ENCODE results near the gene TPPP2.

The TPPP2 gene

GRCh38 chr14:21058903-21059302 lies 28.9 kb downstream of the TPPP2 start:
- Histone ChIP-seq H3K4me3 (ENCODE audit: low read length) (no peak overlapping the region), H3K9ac (ENCODE audit: low read length) (no peak overlapping the region), H3K27ac (ENCODE audit: low read depth, low read length) (no peak overlapping the region), H3K4me1 (ENCODE audit: control insufficient read depth, insufficient read depth, low read length) (peaks cover 2% of the 10 kb centered on the region), H3K36me3 (ENCODE audit: control insufficient read depth, insufficient read depth, low read length) (no peaks in the 10 kb centered on the region), H3K27me3 (ENCODE audit: control insufficient read depth, insufficient read depth, low read length) (no peaks in the 10 kb centered on the region)

- H3K36me3 ChIP-seq (ENCODE audit: control insufficient read depth, insufficient read depth, low read length): no peaks in the 10 kb centered on the region
- no peak overlapping the region for H3K9ac ChIP-seq (ENCODE audit: low read length)
- no peaks in the 10 kb centered on the region for H3K27me3 ChIP-seq (ENCODE audit: control insufficient read depth, insufficient read depth, low read length)
- peak overlapping the region; percentile 22 for H3K4me3 ChIP-seq (ENCODE audit: low read length)
- peaks cover 2% of the 10 kb centered on the region for H3K4me1 ChIP-seq (ENCODE audit: control insufficient read depth, insufficient read depth, low read length)
- no peak overlapping the region for H3K27ac ChIP-seq (ENCODE audit: low read depth, low read length)
Measured at GRCh38 chr14:21059842-21060613, 30.0 kb downstream of the TPPP2 start.

GRCh38 chr14:21060614-21061346 lies 30.8 kb downstream of the TPPP2 start:
- H3K27me3 ChIP-seq (ENCODE audit: control insufficient read depth, insufficient read depth, low read length): no peaks in the 10 kb centered on the region
- H3K9ac ChIP-seq (ENCODE audit: low read length): no peak overlapping the region
- H3K4me1 ChIP-seq (ENCODE audit: control insufficient read depth, insufficient read depth, low read length): peaks cover 2% of the 10 kb centered on the region
- H3K4me3 ChIP-seq (ENCODE audit: low read length): no peak overlapping the region
- no peak overlapping the region for H3K27ac ChIP-seq (ENCODE audit: low read depth, low read length)
- no peaks in the 10 kb centered on the region for H3K36me3 ChIP-seq (ENCODE audit: control insufficient read depth, insufficient read depth, low read length)

GRCh38 chr14:21061347-21061668 lies 31.3 kb downstream of the TPPP2 start:
- Histone ChIP-seq H3K27ac (ENCODE audit: low read depth, low read length) (no peak overlapping the region), H3K4me3 (ENCODE audit: low read length) (no peak overlapping the region), H3K4me1 (ENCODE audit: control insufficient read depth, insufficient read depth, low read length) (peaks cover 2% of the 10 kb centered on the region), H3K9ac (ENCODE audit: low read length) (no peak overlapping the region), H3K27me3 (ENCODE audit: control insufficient read depth, insufficient read depth, low read length) (no peaks in the 10 kb centered on the region), H3K36me3 (ENCODE audit: control insufficient read depth, insufficient read depth, low read length) (no peaks in the 10 kb centered on the region)

GRCh38 chr14:21063479-21063878 lies 33.5 kb downstream of the TPPP2 start:
- H3K4me3 ChIP-seq (ENCODE audit: low read length): no peak overlapping the region
- no peaks in the 10 kb centered on the region for H3K36me3 ChIP-seq (ENCODE audit: control insufficient read depth, insufficient read depth, low read length)
- peaks cover 2% of the 10 kb centered on the region for H3K4me1 ChIP-seq (ENCODE audit: control insufficient read depth, insufficient read depth, low read length)
- no peak overlapping the region for H3K27ac ChIP-seq (ENCODE audit: low read depth, low read length)
- H3K9ac ChIP-seq (ENCODE audit: low read length): no peak overlapping the region
- no peaks in the 10 kb centered on the region for H3K27me3 ChIP-seq (ENCODE audit: control insufficient read depth, insufficient read depth, low read length)

- no peak overlapping the region for H3K27ac ChIP-seq (ENCODE audit: low read depth, low read length)
- no peak overlapping the region for H3K9ac ChIP-seq (ENCODE audit: low read length)
- peaks cover 18% of the 10 kb centered on the region for H3K4me1 ChIP-seq (ENCODE audit: control insufficient read depth, insufficient read depth, low read length)
- no peaks in the 10 kb centered on the region for H3K27me3 ChIP-seq (ENCODE audit: control insufficient read depth, insufficient read depth, low read length)
- no peak overlapping the region for H3K4me3 ChIP-seq (ENCODE audit: low read length)
- no peaks in the 10 kb centered on the region for H3K36me3 ChIP-seq (ENCODE audit: control insufficient read depth, insufficient read depth, low read length)
Measured at GRCh38 chr14:21066882-21067502, 37.0 kb downstream of the TPPP2 start.

GRCh38 chr14:21068521-21069387 lies 38.7 kb downstream of the TPPP2 start:
- Histone ChIP-seq H3K4me1 (ENCODE audit: control insufficient read depth, insufficient read depth, low read length) (peaks cover 26% of the 10 kb centered on the region), H3K9ac (ENCODE audit: low read length) (peak overlapping the region; percentile 5), H3K4me3 (ENCODE audit: low read length) (peak overlapping the region; percentile 94), H3K27me3 (ENCODE audit: control insufficient read depth, insufficient read depth, low read length) (no peaks in the 10 kb centered on the region), H3K27ac (ENCODE audit: low read depth, low read length) (peak overlapping the region; percentile 80), H3K36me3 (ENCODE audit: control insufficient read depth, insufficient read depth, low read length) (peaks cover 4% of the 10 kb centered on the region)

GRCh38 chr14:21069388-21070082 lies 39.5 kb downstream of the TPPP2 start:
- Histone ChIP-seq H3K9ac (ENCODE audit: low read length) (peak overlapping the region; percentile 49), H3K27ac (ENCODE audit: low read depth, low read length) (peak overlapping the region; percentile 80), H3K4me1 (ENCODE audit: control insufficient read depth, insufficient read depth, low read length) (peaks cover 26% of the 10 kb centered on the region), H3K36me3 (ENCODE audit: control insufficient read depth, insufficient read depth, low read length) (peaks cover 9% of the 10 kb centered on the region), H3K4me3 (ENCODE audit: low read length) (peak overlapping the region; percentile 94), H3K27me3 (ENCODE audit: control insufficient read depth, insufficient read depth, low read length) (no peaks in the 10 kb centered on the region)

GRCh38 chr14:21070083-21070609 lies 40.1 kb downstream of the TPPP2 start, which contains the start of gene ARHGEF40:
ARHGEF40 (plus strand) TSS chr14:21070304; CDS start chr14:21070397, 93 bp downstream.
- peak within 1 kb of the TSS; percentile 88 for H3K27ac ChIP-seq (ENCODE audit: low read depth, low read length)
- H3K4me1 ChIP-seq (ENCODE audit: control insufficient read depth, insufficient read depth, low read length): peaks cover 26% of the 10 kb centered on the region

GRCh38 chr14:21070610-21071224 lies 40.7 kb downstream of the TPPP2 start:
- peak overlapping the region; percentile 94 for H3K4me3 ChIP-seq (ENCODE audit: low read length)
- peak overlapping the region; percentile 95 for H3K9ac ChIP-seq (ENCODE audit: low read length)
- H3K27ac ChIP-seq (ENCODE audit: low read depth, low read length): peak overlapping the region; percentile 88
- peaks cover 21% of the 10 kb centered on the region for H3K36me3 ChIP-seq (ENCODE audit: control insufficient read depth, insufficient read depth, low read length)
- H3K27me3 ChIP-seq (ENCODE audit: control insufficient read depth, insufficient read depth, low read length): no peaks in the 10 kb centered on the region
- H3K4me1 ChIP-seq (ENCODE audit: control insufficient read depth, insufficient read depth, low read length): peaks cover 26% of the 10 kb centered on the region

More at GRCh38 chr14:21070083-21070609, 40.1 kb downstream of the TPPP2 start, which contains the start of gene ARHGEF40:
- Histone ChIP-seq H3K4me3 (ENCODE audit: low read length) (peak within 1 kb of the TSS; percentile 94), H3K36me3 (ENCODE audit: control insufficient read depth, insufficient read depth, low read length) (peaks cover 15% of the 10 kb centered on the region), H3K9ac (ENCODE audit: low read length) (peak within 1 kb of the TSS; percentile 95), H3K27me3 (ENCODE audit: control insufficient read depth, insufficient read depth, low read length) (no peaks in the 10 kb centered on the region)

All from rectal smooth muscle tissue (tissue), 1 donor.